WTC11 (cell line): Measurements from ENCODE around the gene AP1G2. TPM values are rescaled to one million over a fixed set of nuclear protein-coding genes. Genes with fewer than 3 reads are reported as not detected.

Experiments
- ATAC-seq: fragments of 200-7000 bp; cut with Tn5 transposase; 2 replicates; pipeline ENCODE4 v1.10.0; 2021; ENCODE audit warnings: mild to moderate bottlenecking, moderate library complexity
- CTCF ChIA-PET: fragments of 300-600 bp; sonication (Branson Sonifier 250); formaldehyde crosslinking; loops from one replicate; lab custom pipeline; 2021; ENCODE audit warnings: antibody characterized with exemption; lab: Charles Lee
- POLR2A ChIA-PET: fragments of 350-600 bp; sonication (Branson Sonifier 250); formaldehyde crosslinking; loops from one replicate; lab custom pipeline; 2021; ENCODE audit warnings: antibody characterized with exemption; lab: Charles Lee
- DNase-seq: peaks from one replicate; pipeline ENCODE4 v3.0.0; 2021; ENCODE audit warnings: low spot score
- H3K27ac Mint-ChIP-seq: 2 replicates; pipeline ENCODE4 v1.8.0; 2021; ENCODE audit warnings: mixed read lengths
- H3K27me3 Mint-ChIP-seq: 2 replicates; pipeline ENCODE4 v1.8.0; 2021; ENCODE audit warnings: low read depth, mild to moderate bottlenecking, moderate library complexity, mixed read lengths
- H3K36me3 Mint-ChIP-seq: 2 replicates; pipeline ENCODE4 v1.8.0; 2021; ENCODE audit warnings: mixed read lengths
- H3K4me1 Mint-ChIP-seq: 2 replicates; pipeline ENCODE4 v1.8.0; 2022; ENCODE audit warnings: mixed read lengths
- H3K4me3 Mint-ChIP-seq: 2 replicates; pipeline ENCODE4 v1.8.0; 2021; ENCODE audit warnings: mild to moderate bottlenecking, moderate library complexity, mixed read lengths
- H3K9me3 Mint-ChIP-seq: 2 replicates; pipeline ENCODE4 v1.8.0; 2021; ENCODE audit warnings: mixed read lengths
- AFF4 ChIP-seq: sonication (generic); formaldehyde crosslinking; IDR thresholded peaks from 2 replicates; pipeline ENCODE4 v1.8.1; 2023; ENCODE audit warnings: mild to moderate bottlenecking, missing genetic modification reagents, borderline replicate concordance
- CBFB ChIP-seq: sonication (generic); formaldehyde crosslinking; IDR thresholded peaks from 2 replicates; pipeline ENCODE4 v1.8.1; 2022; ENCODE audit warnings: mild to moderate bottlenecking, low read depth, missing genetic modification reagents
- ETV6 ChIP-seq: sonication (generic); formaldehyde crosslinking; IDR thresholded peaks from 2 replicates; pipeline ENCODE4 v1.8.1; 2022; ENCODE audit warnings: mild to moderate bottlenecking, missing genetic modification reagents
- FOXP4 ChIP-seq: sonication (generic); formaldehyde crosslinking; IDR thresholded peaks from 2 replicates; pipeline ENCODE4 v1.8.0; 2022; ENCODE audit warnings: mild to moderate bottlenecking, missing genetic modification reagents
- MXD4 ChIP-seq: fragments of 250-450 bp; sonication (Bioruptor Pico); IDR thresholded peaks from 2 replicates; pipeline ENCODE4 v1.8.0; 2021; ENCODE audit warnings: mild to moderate bottlenecking, moderate library complexity, borderline replicate concordance
- MYBL2 ChIP-seq: sonication (generic); formaldehyde crosslinking; IDR thresholded peaks from 2 replicates; pipeline ENCODE4 v1.8.1; 2023; ENCODE audit warnings: mild to moderate bottlenecking, moderate library complexity, missing genetic modification reagents
- NFYB ChIP-seq: sonication (generic); formaldehyde crosslinking; conservative IDR thresholded peaks from 2 replicates; pipeline ENCODE4 v1.8.0; 2022; ENCODE audit warnings: low read depth, missing genetic modification reagents
- NR1H2 ChIP-seq: sonication (generic); formaldehyde crosslinking; IDR thresholded peaks from 2 replicates; pipeline ENCODE4 v1.9.0; 2021; ENCODE audit warnings: mild to moderate bottlenecking, moderate library complexity, missing genetic modification reagents
- NR3C1 ChIP-seq: sonication (generic); formaldehyde crosslinking; conservative IDR thresholded peaks from 2 replicates; pipeline ENCODE4 v1.8.1; 2023; ENCODE audit warnings: low read depth, mild to moderate bottlenecking, missing genetic modification reagents
- SP1 ChIP-seq: sonication (generic); formaldehyde crosslinking; conservative IDR thresholded peaks from 2 replicates; pipeline ENCODE4 v1.8.1; 2022; ENCODE audit warnings: missing genetic modification reagents
- TEAD4 ChIP-seq: sonication (generic); formaldehyde crosslinking; IDR thresholded peaks from 2 replicates; pipeline ENCODE4 v1.8.0; 2022; ENCODE audit warnings: mild to moderate bottlenecking, missing genetic modification reagents
- USF2 ChIP-seq: sonication (generic); formaldehyde crosslinking; IDR thresholded peaks from 2 replicates; pipeline ENCODE4 v1.8.1; 2023; ENCODE audit warnings: mild to moderate bottlenecking, missing genetic modification reagents, moderate library complexity
- ZBTB21 ChIP-seq: sonication (generic); formaldehyde crosslinking; IDR thresholded peaks from 2 replicates; pipeline ENCODE4 v1.8.1; 2023; ENCODE audit warnings: mild to moderate bottlenecking, missing genetic modification reagents, borderline replicate concordance
- ZNF263 ChIP-seq: sonication (generic); formaldehyde crosslinking; IDR thresholded peaks from 2 replicates; pipeline ENCODE4 v1.8.1; 2022; ENCODE audit warnings: low read depth, mild to moderate bottlenecking, moderate library complexity, missing genetic modification reagents
- ZNF317 ChIP-seq: sonication (generic); formaldehyde crosslinking; IDR thresholded peaks from 2 replicates; pipeline ENCODE4 v1.8.1; 2023; ENCODE audit warnings: low read depth, mild to moderate bottlenecking, moderate library complexity, missing genetic modification reagents, borderline replicate concordance
- ZNF396 ChIP-seq: fragments of 250-450 bp; sonication (Bioruptor Pico); IDR thresholded peaks from 2 replicates; pipeline ENCODE4 v1.8.0; 2021; ENCODE audit warnings: mild to moderate bottlenecking, moderate library complexity, borderline replicate concordance
- ZNF532 ChIP-seq: fragments of 250-450 bp; sonication (Bioruptor Pico); IDR thresholded peaks from 2 replicates; pipeline ENCODE4 v1.9.0; 2021; ENCODE audit warnings: mild to moderate bottlenecking, borderline replicate concordance
- total RNA-seq: library from RNA; stranded (reverse); gene quantifications from 3 replicates; pipeline ENCODE4 v1.2.3, GENCODE V29; 2021

Gene AP1G2
- total RNA-seq, 1 experiment from 2014 or later = 122 TPM

GRCh38 chr14:23605931-23606585 lies 38.5 kb upstream of the AP1G2 start (continued):
- TF ChIP-seq ZNF532 (CRISPR knock-in tag) = no peak

GRCh38 chr14:23604675-23605170 lies 37.1 kb upstream of the AP1G2 start:
- no peak for ATAC-seq
- CTCF ChIA-PET = interaction anchor here (1.2 kb wide), 1 partner anchor 61 kb away, joined by 3 read pairs; no protein-coding TSS in a partner anchor
- TF ChIP-seq AFF4 (CRISPR knock-in tag) (no peak), MXD4 (no peak), ZNF263 (CRISPR knock-in tag) (no peak), ZNF317 (CRISPR knock-in tag) (no peak), TEAD4 (CRISPR knock-in tag) (no peak), ZNF396 (no peak), ETV6 (no peak), NR1H2 (no peak), SP1 (CRISPR knock-in tag) (no peak), NFYB (no peak), CBFB (CRISPR knock-in tag) (no peak), MYBL2 (no peak), USF2 (CRISPR knock-in tag) (no peak)
- DNase-seq = no peak
- Mint-ChIP-seq H3K4me3 (no peak overlapping the region), H3K36me3 (no peaks in the 10 kb centered on the region), H3K4me1 (no peaks in the 10 kb centered on the region), H3K27me3 (peaks cover 15% of the 10 kb centered on the region), H3K27ac (no peak overlapping the region), H3K9me3 (peaks cover 11% of the 10 kb centered on the region)
- POLR2A ChIA-PET = no interaction called here

- CTCF ChIA-PET = no interaction called here
- ATAC-seq = no peak
Measured at GRCh38 chr14:23604148-23604547, 36.6 kb upstream of the AP1G2 start.

More at GRCh38 chr14:23604148-23604547, 36.6 kb upstream of the AP1G2 start:
- DNase-seq = no peak
- Mint-ChIP-seq H3K27ac (no peak overlapping the region), H3K4me3 (no peak overlapping the region), H3K9me3 (peaks cover 8% of the 10 kb centered on the region)
- TF ChIP-seq ZBTB21 (CRISPR knock-in tag) (no peak), TEAD4 (CRISPR knock-in tag) (no peak), FOXP4 (CRISPR knock-in tag) (no peak), NR3C1 (no peak), SP1 (CRISPR knock-in tag) (no peak)
- TF ChIP-seq, all 79 proteins: peak for 0
- peaks cover 14% of the 10 kb centered on the region for H3K27me3 Mint-ChIP-seq
- H3K36me3 Mint-ChIP-seq = no peaks in the 10 kb centered on the region
- POLR2A ChIA-PET = no interaction called here
- H3K4me1 Mint-ChIP-seq = no peaks in the 10 kb centered on the region
